GM06990 (cell line): ENCODE results near the gene RHBDL1.

ENCODE experiments used
- DNase-seq: peaks from one replicate; pipeline ENCODE4 v3.0.0-alpha.2; 2011; ENCODE audit not compliant: insufficient read length; ENCODE audit errors: extremely low read depth
- H3K27me3 ChIP-seq: replicated peaks from 2 replicates; pipeline ENCODE4 v1.6.0; 2011; ENCODE audit warnings: low read length; ENCODE audit not compliant: control insufficient read depth, insufficient read depth
- H3K36me3 ChIP-seq: 2 replicates; pipeline ENCODE4 v1.5.1; 2011; ENCODE audit warnings: low read length; ENCODE audit not compliant: control insufficient read depth, insufficient read depth
- H3K4me3 ChIP-seq: replicated peaks from 2 replicates; pipeline ENCODE4 v1.5.1; 2011; ENCODE audit warnings: low read depth, mild to moderate bottlenecking, control low read depth, low read length
- CTCF ChIP-seq: IDR thresholded peaks from 2 replicates; pipeline ENCODE4 v1.5.1; 2011; ENCODE audit warnings: low read length, control low read depth, mild to moderate bottlenecking, inconsistent platforms; ENCODE audit not compliant: insufficient read depth, poor library complexity, severe bottlenecking

The RHBDL1 gene

GRCh38 chr16:680625-680945 lies 5.1 kb downstream of the RHBDL1 start:
- Histone ChIP-seq H3K27me3 (no peaks in the 10 kb centered on the region), H3K4me3 (peak overlapping the region; percentile 79), H3K36me3 (peaks cover 20% of the 10 kb centered on the region)
- no peak for DNase-seq
- TF ChIP-seq CTCF = no peak

DNA sequence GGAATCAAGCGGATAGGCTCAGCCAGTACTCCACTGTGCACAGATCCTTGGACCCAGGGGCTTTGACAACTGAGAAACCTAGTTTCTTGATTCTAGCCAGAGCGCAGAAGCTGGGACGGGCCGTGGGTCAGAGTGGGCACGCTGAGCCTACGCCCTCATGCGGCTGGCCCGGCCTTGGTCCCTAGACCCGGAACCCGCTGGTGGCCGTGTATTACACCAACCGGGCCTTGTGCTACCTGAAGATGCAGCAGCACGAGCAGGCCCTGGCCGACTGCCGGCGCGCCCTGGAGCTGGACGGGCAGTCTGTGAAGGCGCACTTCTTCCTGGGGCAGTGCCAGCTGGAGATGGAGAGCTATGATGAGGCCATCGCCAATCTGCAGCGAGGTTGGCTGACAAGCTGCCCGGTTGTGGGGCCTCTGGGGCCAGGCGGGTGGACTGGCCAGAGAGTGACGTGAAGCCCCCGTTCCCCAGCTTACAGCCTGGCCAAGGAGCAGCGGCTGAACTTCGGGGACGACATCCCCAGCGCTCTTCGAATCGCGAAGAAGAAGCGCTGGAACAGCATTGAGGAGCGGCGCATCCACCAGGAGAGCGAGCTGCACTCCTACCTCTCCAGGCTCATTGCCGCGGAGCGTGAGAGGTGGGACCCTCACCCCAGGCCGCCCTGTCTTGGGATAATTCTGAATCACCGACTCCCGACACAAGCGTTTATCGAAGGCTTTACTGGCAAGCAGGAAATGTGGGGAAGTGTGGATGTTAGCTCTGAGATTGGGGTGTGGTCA lies 5.7 kb downstream of the RHBDL1 start:
- no peak for DNase-seq
- peak overlapping the region; percentile 79 for H3K4me3 ChIP-seq
- TF ChIP-seq CTCF = peak; percentile 21
- H3K27me3 ChIP-seq = no peaks in the 10 kb centered on the region
- peaks cover 24% of the 10 kb centered on the region for H3K36me3 ChIP-seq

DNA sequence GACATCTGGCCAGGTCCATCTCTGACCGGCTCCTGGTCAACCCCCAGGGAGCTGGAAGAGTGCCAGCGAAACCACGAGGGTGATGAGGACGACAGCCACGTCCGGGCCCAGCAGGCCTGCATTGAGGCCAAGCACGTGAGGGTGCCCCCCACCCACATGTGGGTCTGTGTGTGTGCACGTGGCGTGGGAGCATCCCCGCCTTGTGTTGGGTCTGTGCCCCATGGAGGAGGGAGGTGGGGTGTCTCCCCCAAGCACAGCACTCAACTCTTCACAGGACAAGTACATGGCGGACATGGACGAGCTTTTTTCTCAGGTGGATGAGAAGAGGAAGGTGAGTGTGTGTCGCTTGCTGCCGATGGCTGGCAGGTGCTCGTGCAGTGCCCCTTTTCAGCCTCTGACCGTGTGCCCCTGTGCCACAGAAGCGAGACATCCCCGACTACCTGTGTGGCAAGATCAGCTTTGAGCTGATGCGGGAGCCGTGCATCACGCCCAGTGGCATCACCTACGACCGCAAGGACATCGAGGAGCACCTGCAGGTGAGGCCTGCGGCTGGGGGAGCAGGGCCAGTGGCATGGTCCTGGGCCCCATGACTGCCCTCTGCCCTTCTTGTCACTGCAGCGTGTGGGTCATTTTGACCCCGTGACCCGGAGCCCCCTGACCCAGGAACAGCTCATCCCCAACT lies 6.4 kb downstream of the RHBDL1 start:
- no peaks in the 10 kb centered on the region for H3K27me3 ChIP-seq
- DNase-seq = no peak
- H3K36me3 ChIP-seq = peaks cover 30% of the 10 kb centered on the region
- no peak for TF ChIP-seq CTCF
- peak overlapping the region; percentile 79 for H3K4me3 ChIP-seq

- H3K27me3 ChIP-seq = no peaks in the 10 kb centered on the region
- H3K4me3 ChIP-seq = peak overlapping the region; percentile 77
- TF ChIP-seq CTCF = no peak
- DNase-seq = no peak
- H3K36me3 ChIP-seq = peaks cover 37% of the 10 kb centered on the region
Observed at GRCh38 chr16:682493-683395, 7.3 kb downstream of the RHBDL1 start.

DNA sequence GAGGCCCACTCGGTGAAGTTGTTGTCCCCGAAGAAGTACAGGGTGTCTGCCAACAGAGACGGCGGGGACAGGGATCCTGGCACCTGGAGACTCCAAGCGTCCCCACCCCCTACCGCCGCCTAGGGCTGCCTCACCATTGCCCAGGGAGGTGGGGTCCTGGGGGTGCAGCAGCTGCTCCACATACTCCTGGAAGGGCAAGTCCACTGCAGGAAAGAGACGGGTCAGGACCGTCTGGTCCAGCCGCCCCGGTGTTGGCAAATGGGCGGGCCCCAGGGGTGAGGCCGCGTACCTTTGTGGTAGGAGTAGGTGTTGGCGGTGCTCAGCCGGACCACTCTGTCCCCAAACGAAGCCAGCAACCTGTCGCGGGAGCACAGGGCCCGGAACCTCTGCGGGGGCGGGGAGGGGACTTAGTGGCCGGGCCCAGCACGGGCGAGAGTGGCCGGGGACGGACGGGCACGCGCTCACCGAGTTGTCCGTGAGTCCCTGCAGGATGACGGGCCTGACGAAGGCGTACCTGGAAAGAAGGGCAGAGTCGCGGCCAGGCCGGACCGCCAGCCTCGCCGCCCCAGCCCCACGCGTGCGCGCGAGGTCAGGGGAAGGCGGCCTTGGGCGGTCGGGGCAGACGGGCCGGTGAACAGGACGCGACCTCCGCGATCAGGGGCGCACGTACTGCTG lies 8.1 kb downstream of the RHBDL1 start:
- peaks cover 37% of the 10 kb centered on the region for H3K36me3 ChIP-seq
- no peaks in the 10 kb centered on the region for H3K27me3 ChIP-seq
- TF ChIP-seq CTCF = no peak
- peak overlapping the region; percentile 77 for H3K4me3 ChIP-seq
- DNase-seq = no peak
